GM23338 (cell line): ENCODE results near the gene NDUFV2. TPM values are rescaled to one million over a fixed set of nuclear protein-coding genes. Genes with fewer than 3 reads are reported as not detected.
"Not testable (repeated sequence)": the region's sequence is repeated elsewhere in the genome, so short reads cannot be mapped to it uniquely, and the experiment has no call there.

ENCODE experiments used
- ATAC-seq: fragments of 200-7000 bp; cut with Tn5 transposase; 3 replicates; pipeline ENCODE4 v1.9.1; 2020
- DNase-seq: peaks from one replicate; pipeline ENCODE4 v3.0.0-alpha.2; 2015; ENCODE audit warnings: low spot score
- H2AFZ ChIP-seq: fragments of 200-600 bp; sonication (generic); 2 replicates; pipeline ENCODE4 v1.8.0; 2016; ENCODE audit warnings: antibody characterized with exemption, mild to moderate bottlenecking, moderate library complexity
- H3F3A ChIP-seq: fragments of 200-600 bp; sonication (generic); replicated peaks from 2 replicates; pipeline ENCODE4 v1.8.0; 2017; ENCODE audit warnings: antibody characterized with exemption, mixed run types, low read depth
- H3K27ac ChIP-seq: fragments of 200-600 bp; sonication (generic); 2 replicates; pipeline ENCODE4 v1.6.1; 2016; ENCODE audit warnings: low read depth
- H3K27me3 ChIP-seq: fragments of 200-600 bp; sonication (generic); 2 replicates; pipeline ENCODE4 v1.8.0; 2016; ENCODE audit warnings: mild to moderate bottlenecking, mixed run types, moderate library complexity; ENCODE audit not compliant: insufficient read depth
- H3K36me3 ChIP-seq: fragments of 200-600 bp; sonication (generic); 2 replicates; pipeline ENCODE4 v1.8.0; 2016; ENCODE audit warnings: mild to moderate bottlenecking; ENCODE audit not compliant: insufficient read depth
- H3K4me1 ChIP-seq: fragments of 200-600 bp; sonication (generic); 2 replicates; pipeline ENCODE4 v1.8.0; 2016; ENCODE audit warnings: mild to moderate bottlenecking, moderate library complexity; ENCODE audit not compliant: insufficient read depth
- H3K4me2 ChIP-seq: fragments of 200-600 bp; sonication (generic); 2 replicates; pipeline ENCODE4 v1.7.1; 2017; ENCODE audit warnings: mixed run types
- H3K4me3 ChIP-seq: fragments of 200-600 bp; sonication (generic); 2 replicates; pipeline ENCODE4 v1.6.1; 2016; ENCODE audit warnings: mixed run types
- H3K79me2 ChIP-seq: fragments of 200-600 bp; sonication (generic); replicated peaks from 2 replicates; pipeline ENCODE4 v1.8.0; 2017; ENCODE audit warnings: mild to moderate bottlenecking; ENCODE audit not compliant: insufficient read depth
- H3K9me2 ChIP-seq: fragments of 200-600 bp; sonication (generic); 2 replicates; pipeline ENCODE4 v1.8.0; 2017; ENCODE audit not compliant: insufficient read depth
- H4K20me1 ChIP-seq: fragments of 200-600 bp; sonication (generic); replicated peaks from 2 replicates; pipeline ENCODE4 v1.8.0; 2017; ENCODE audit warnings: mild to moderate bottlenecking; ENCODE audit not compliant: insufficient read depth
- H3K27ac Mint-ChIP-seq: 2 replicates; pipeline ENCODE4 v1.8.0; 2020; ENCODE audit warnings: inconsistent platforms, mild to moderate bottlenecking, moderate library complexity, mixed read lengths
- H3K27me3 Mint-ChIP-seq: 3 replicates; pipeline ENCODE4 v1.8.0; 2022; ENCODE audit warnings: low read depth, mild to moderate bottlenecking, moderate library complexity, mixed read lengths, inconsistent platforms; ENCODE audit not compliant: insufficient read depth, poor library complexity
- H3K36me3 Mint-ChIP-seq: 3 replicates; pipeline ENCODE4 v1.8.0; 2021; ENCODE audit warnings: low read depth, mild to moderate bottlenecking, inconsistent platforms, moderate library complexity, mixed read lengths
- H3K4me1 Mint-ChIP-seq: 3 replicates; pipeline ENCODE4 v1.8.0; 2020; ENCODE audit warnings: mild to moderate bottlenecking, inconsistent platforms, mixed read lengths
- H3K4me3 Mint-ChIP-seq: 3 replicates; pipeline ENCODE4 v1.8.0; 2021; ENCODE audit warnings: moderate library complexity, mild to moderate bottlenecking, inconsistent platforms, mixed read lengths
- H3K9me3 Mint-ChIP-seq: 3 replicates; pipeline ENCODE4 v1.8.0; 2020; ENCODE audit warnings: moderate library complexity, mild to moderate bottlenecking, inconsistent platforms, mixed read lengths
- CREB1 ChIP-seq: fragments of 250-450 bp; sonication (Bioruptor Pico); IDR thresholded peaks from 2 replicates; pipeline ENCODE4 v1.5.0; 2020; ENCODE audit warnings: low read depth, mild to moderate bottlenecking, moderate library complexity
- EZH2phosphoT487 ChIP-seq: fragments of 200-600 bp; sonication (generic); IDR thresholded peaks from one replicate; pipeline ENCODE4 v1.8.1; 2018; ENCODE audit warnings: antibody characterized with exemption; ENCODE audit not compliant: unreplicated experiment
- JUNB ChIP-seq: IDR thresholded peaks from one replicate; pipeline ENCODE4 v1.6.1; 2016; ENCODE audit warnings: antibody characterized with exemption; ENCODE audit not compliant: unreplicated experiment
- NANOG ChIP-seq: IDR thresholded peaks from 2 replicates; pipeline ENCODE4 v1.6.1; 2016; ENCODE audit warnings: antibody characterized with exemption, borderline replicate concordance
- STAT1 ChIP-seq: IDR thresholded peaks from one replicate; pipeline ENCODE4 v1.6.1; 2016; ENCODE audit warnings: antibody characterized with exemption; ENCODE audit not compliant: unreplicated experiment
- ZNF114 ChIP-seq: fragments of 250-450 bp; sonication (Bioruptor Pico); IDR thresholded peaks from 2 replicates; pipeline ENCODE4 v1.5.0; 2020; ENCODE audit warnings: mild to moderate bottlenecking, moderate library complexity
- ZNF331 ChIP-seq: fragments of 250-450 bp; sonication (Bioruptor Pico); IDR thresholded peaks from 2 replicates; pipeline ENCODE4 v1.5.0; 2020; ENCODE audit warnings: low read depth, mild to moderate bottlenecking, moderate library complexity
- polyA plus RNA-seq: library from polyadenylated mRNA; unstranded; fragments of >200 nt; fragmentation: Nextera tagmentation; extraction: Ambion mirVana; gene quantifications from 2 replicates; pipeline ENCODE4 v1.2.1, GENCODE V29; 2016
- total RNA-seq: library from RNA; depleted of rRNA; stranded (reverse); fragments of >200 nt; shearing (Covaris generic); gene quantifications from 2 replicates; pipeline ENCODE4 v1.2.3, GENCODE V29; 2014
- TF ChIP-seq, protein P1 (sequence below), 2 experiments: fragments of 200-600 bp in 1 of 2; sonication (generic) in 1 of 2; conservative IDR thresholded peaks; 2 replicates each; pipeline versions ENCODE4 v1.5.1 to v1.6.1; 2016 to 2017; ENCODE audit warnings: antibody characterized with exemption in 2 of 2, low read depth in 2 of 2, mild to moderate bottlenecking in 2 of 2, moderate library complexity in 1 of 2
- TF ChIP-seq, protein P2 (sequence below): fragments of 250-450 bp; sonication (Bioruptor Pico); IDR thresholded peaks from 2 replicates; pipeline ENCODE4 v1.5.0; 2020; ENCODE audit warnings: mild to moderate bottlenecking, moderate library complexity

NDUFV2 gene
- total and polyA plus RNA-seq, 2 experiments from 2014 or later = 157 to 577 TPM

DNA sequence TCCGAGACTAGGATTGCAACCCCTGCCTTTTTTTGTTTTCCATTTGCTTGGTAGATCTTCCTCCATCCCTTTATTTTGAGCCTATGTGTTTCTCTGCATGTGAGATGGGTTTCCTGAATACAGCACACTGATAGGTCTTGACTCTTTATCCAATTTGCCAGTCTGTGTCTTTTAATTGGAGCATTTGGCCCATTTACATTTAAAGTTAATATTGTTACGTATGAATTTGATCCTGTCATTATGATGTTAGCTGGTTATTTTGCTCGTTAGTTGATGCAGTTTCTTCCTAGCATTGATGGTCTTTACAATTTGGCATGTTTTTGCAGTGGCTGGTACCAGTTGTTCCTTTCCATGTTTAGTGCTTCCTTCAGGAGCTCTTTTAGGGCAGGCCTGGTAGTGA is 67.0 kb downstream of the NDUFV2 start:
- not testable (repeated sequence) for H3K4me1 Mint-ChIP-seq, ATAC-seq
- peaks cover 87% of the 10 kb centered on the region for H3K79me2 ChIP-seq

DNA sequence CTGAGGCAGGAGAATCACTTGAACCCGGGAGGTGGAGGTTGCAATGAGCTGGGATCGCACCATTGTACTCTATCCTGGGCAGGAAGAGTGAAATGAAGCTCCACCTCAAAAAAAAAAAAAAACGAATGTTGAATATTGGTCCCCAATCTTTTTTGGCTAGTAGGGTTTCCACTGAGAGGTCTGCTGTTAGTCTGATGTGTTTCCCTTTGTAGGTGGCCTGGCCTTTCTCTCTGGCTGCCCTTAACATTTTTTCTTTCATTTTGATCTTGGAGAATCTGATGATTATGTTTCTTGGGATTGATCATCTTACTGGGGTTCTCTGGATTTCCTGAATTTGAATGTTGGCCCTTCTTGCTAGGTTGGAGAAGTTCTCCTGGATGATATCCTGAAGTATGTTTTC is 69.4 kb downstream of the NDUFV2 start:
- H3K79me2 ChIP-seq = peaks cover 89% of the 10 kb centered on the region
- ATAC-seq = not testable (repeated sequence)

More for the DNA sequence above, 67.0 kb downstream of the NDUFV2 start:
- H3K4me3 Mint-ChIP-seq, H3K27ac ChIP-seq, DNase-seq, H2AFZ ChIP-seq, H3K4me2 ChIP-seq, H4K20me1 ChIP-seq, H3K4me1 ChIP-seq, H3K9me2 ChIP-seq, H3K27me3 ChIP-seq, H3K36me3 ChIP-seq, H3F3A ChIP-seq, H3K27ac Mint-ChIP-seq, H3K27me3 Mint-ChIP-seq, H3K4me3 ChIP-seq: not testable (repeated sequence)
- peaks cover 19% of the 10 kb centered on the region; the same call in 2 of the 3 replicates for H3K9me3 Mint-ChIP-seq
- H3K36me3 Mint-ChIP-seq = peaks cover 36% of the 10 kb centered on the region

DNA sequence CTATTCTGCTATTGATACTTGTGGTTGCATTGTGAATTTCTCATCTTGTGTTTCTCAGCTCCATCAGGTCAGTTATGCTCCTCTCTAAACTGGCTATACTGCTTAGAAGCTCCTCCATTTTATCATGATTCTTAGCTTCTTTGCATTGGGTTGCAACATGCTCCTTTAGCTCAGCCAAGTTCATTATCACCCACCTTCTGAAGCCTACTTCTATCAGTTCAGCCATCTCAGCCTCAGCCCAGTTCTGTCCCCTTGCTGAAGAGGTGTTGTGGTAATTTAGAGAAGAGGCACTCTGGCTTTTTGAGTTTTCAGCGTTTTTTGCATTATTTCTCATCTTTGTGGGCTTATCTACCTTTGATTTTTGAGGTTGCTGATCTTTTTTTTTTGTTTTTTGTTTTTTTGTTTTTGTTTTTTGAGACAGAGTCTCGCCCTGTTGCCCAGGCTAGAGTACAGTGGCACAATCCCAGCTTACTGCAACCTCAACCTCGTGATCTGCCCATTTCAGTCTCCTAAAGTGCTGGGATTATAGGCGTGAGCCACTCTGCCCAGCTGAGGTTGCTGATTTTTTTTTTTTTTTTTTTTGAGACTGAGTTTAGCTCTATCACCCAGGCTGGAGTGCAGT is 70.1 kb downstream of the NDUFV2 start:
- H3K27me3 ChIP-seq = no peaks in the 10 kb centered on the region
- H3K27ac ChIP-seq = no peak overlapping the region
- no peaks in the 10 kb centered on the region for H3F3A ChIP-seq
- peaks cover 27% of the 10 kb centered on the region for H3K36me3 Mint-ChIP-seq
- H3K9me3 Mint-ChIP-seq = peaks cover 14% of the 10 kb centered on the region; the same call in 2 of the 3 replicates
- no peaks in the 10 kb centered on the region for H3K36me3 ChIP-seq
- no peak overlapping the region for H3K4me3 Mint-ChIP-seq
- no peak overlapping the region for H3K4me3 ChIP-seq
- peaks cover 3% of the 10 kb centered on the region for H3K27me3 Mint-ChIP-seq
- peaks cover 4% of the 10 kb centered on the region; the same call in 1 of the 2 replicates for H3K9me2 ChIP-seq
- H3K27ac Mint-ChIP-seq = no peak overlapping the region
- no peak overlapping the region for H3K4me2 ChIP-seq
- H4K20me1 ChIP-seq = peaks cover 5% of the 10 kb centered on the region; the same call in 1 of the 2 replicates
- no peak overlapping the region for H2AFZ ChIP-seq
- peaks cover 89% of the 10 kb centered on the region for H3K79me2 ChIP-seq
- peaks cover 2% of the 10 kb centered on the region; the same call in 1 of the 3 replicates for H3K4me1 Mint-ChIP-seq
- DNase-seq = no peak
- ATAC-seq = no peak
- no peaks in the 10 kb centered on the region for H3K4me1 ChIP-seq
- TF ChIP-seq, protein P1, sequence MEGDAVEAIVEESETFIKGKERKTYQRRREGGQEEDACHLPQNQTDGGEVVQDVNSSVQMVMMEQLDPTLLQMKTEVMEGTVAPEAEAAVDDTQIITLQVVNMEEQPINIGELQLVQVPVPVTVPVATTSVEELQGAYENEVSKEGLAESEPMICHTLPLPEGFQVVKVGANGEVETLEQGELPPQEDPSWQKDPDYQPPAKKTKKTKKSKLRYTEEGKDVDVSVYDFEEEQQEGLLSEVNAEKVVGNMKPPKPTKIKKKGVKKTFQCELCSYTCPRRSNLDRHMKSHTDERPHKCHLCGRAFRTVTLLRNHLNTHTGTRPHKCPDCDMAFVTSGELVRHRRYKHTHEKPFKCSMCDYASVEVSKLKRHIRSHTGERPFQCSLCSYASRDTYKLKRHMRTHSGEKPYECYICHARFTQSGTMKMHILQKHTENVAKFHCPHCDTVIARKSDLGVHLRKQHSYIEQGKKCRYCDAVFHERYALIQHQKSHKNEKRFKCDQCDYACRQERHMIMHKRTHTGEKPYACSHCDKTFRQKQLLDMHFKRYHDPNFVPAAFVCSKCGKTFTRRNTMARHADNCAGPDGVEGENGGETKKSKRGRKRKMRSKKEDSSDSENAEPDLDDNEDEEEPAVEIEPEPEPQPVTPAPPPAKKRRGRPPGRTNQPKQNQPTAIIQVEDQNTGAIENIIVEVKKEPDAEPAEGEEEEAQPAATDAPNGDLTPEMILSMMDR (conservative IDR thresholded peaks at IDR 0.05; ENCODE audit: low read depth in 2 of 2) = no peak
- TF ChIP-seq EZH2phosphoT487 (no peak), STAT1 (no peak), JUNB (no peak), ZNF331 (CRISPR knock-in tag) (no peak), CREB1 (no peak), ZNF114 (CRISPR knock-in tag) (no peak), NANOG (no peak)
- TF ChIP-seq, protein P2, sequence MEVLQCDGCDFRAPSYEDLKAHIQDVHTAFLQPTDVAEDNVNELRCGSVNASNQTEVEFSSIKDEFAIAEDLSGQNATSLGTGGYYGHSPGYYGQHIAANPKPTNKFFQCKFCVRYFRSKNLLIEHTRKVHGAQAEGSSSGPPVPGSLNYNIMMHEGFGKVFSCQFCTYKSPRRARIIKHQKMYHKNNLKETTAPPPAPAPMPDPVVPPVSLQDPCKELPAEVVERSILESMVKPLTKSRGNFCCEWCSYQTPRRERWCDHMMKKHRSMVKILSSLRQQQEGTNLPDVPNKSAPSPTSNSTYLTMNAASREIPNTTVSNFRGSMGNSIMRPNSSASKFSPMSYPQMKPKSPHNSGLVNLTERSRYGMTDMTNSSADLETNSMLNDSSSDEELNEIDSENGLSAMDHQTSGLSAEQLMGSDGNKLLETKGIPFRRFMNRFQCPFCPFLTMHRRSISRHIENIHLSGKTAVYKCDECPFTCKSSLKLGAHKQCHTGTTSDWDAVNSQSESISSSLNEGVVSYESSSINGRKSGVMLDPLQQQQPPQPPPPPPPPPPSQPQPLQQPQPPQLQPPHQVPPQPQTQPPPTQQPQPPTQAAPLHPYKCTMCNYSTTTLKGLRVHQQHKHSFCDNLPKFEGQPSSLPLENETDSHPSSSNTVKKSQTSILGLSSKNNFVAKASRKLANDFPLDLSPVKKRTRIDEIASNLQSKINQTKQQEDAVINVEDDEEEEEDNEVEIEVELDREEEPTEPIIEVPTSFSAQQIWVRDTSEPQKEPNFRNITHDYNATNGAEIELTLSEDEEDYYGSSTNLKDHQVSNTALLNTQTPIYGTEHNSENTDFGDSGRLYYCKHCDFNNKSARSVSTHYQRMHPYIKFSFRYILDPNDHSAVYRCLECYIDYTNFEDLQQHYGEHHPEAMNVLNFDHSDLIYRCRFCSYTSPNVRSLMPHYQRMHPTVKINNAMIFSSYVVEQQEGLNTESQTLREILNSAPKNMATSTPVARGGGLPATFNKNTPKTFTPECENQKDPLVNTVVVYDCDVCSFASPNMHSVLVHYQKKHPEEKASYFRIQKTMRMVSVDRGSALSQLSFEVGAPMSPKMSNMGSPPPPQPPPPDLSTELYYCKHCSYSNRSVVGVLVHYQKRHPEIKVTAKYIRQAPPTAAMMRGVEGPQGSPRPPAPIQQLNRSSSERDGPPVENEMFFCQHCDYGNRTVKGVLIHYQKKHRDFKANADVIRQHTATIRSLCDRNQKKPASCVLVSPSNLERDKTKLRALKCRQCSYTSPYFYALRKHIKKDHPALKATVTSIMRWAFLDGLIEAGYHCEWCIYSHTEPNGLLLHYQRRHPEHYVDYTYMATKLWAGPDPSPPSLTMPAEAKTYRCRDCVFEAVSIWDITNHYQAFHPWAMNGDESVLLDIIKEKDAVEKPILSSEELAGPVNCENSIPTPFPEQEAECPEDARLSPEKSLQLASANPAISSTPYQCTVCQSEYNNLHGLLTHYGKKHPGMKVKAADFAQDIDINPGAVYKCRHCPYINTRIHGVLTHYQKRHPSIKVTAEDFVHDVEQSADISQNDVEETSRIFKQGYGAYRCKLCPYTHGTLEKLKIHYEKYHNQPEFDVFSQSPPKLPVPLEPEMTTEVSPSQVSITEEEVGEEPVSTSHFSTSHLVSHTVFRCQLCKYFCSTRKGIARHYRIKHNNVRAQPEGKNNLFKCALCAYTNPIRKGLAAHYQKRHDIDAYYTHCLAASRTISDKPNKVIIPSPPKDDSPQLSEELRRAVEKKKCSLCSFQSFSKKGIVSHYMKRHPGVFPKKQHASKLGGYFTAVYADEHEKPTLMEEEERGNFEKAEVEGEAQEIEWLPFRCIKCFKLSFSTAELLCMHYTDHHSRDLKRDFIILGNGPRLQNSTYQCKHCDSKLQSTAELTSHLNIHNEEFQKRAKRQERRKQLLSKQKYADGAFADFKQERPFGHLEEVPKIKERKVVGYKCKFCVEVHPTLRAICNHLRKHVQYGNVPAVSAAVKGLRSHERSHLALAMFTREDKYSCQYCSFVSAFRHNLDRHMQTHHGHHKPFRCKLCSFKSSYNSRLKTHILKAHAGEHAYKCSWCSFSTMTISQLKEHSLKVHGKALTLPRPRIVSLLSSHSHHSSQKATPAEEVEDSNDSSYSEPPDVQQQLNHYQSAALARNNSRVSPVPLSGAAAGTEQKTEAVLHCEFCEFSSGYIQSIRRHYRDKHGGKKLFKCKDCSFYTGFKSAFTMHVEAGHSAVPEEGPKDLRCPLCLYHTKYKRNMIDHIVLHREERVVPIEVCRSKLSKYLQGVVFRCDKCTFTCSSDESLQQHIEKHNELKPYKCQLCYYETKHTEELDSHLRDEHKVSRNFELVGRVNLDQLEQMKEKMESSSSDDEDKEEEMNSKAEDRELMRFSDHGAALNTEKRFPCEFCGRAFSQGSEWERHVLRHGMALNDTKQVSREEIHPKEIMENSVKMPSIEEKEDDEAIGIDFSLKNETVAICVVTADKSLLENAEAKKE (CRISPR knock-in tag) = no peak

More for the DNA sequence above, 69.4 kb downstream of the NDUFV2 start:
- H3K36me3 ChIP-seq, H3K27me3 Mint-ChIP-seq, H3K4me1 ChIP-seq, H3K27me3 ChIP-seq, H3K4me3 ChIP-seq, DNase-seq, H3K4me2 ChIP-seq, H3K4me3 Mint-ChIP-seq, H3K9me2 ChIP-seq, H3K4me1 Mint-ChIP-seq, H3K27ac ChIP-seq, H3F3A ChIP-seq, H2AFZ ChIP-seq, H3K27ac Mint-ChIP-seq, H4K20me1 ChIP-seq: not testable (repeated sequence)
- peaks cover 17% of the 10 kb centered on the region; the same call in 2 of the 3 replicates for H3K9me3 Mint-ChIP-seq
- H3K36me3 Mint-ChIP-seq = peaks cover 31% of the 10 kb centered on the region
